GM18505 (cell line): Measurements from ENCODE around the gene RPL12.

Experiments
- ATAC-seq: cut with Tn5 transposase; IDR thresholded peaks from one replicate; pipeline ENCODE4 v1.9.1; 2021; ENCODE audit not compliant: unreplicated experiment
- POLR2A ChIP-seq: IDR thresholded peaks from 4 replicates; pipeline ENCODE4 v1.6.1; 2011; ENCODE audit warnings: borderline replicate concordance; ENCODE audit not compliant: insufficient read depth, insufficient read length; ENCODE audit errors: extremely low read depth

RPL12 gene

GRCh38 chr9:127450830-127451607, at the start of gene RPL12, which contains the start of gene LRSAM1:
Gene RPL12 (minus strand): TSS chr9:127451406. CDS start chr9:127451317, 89 bp downstream.
Gene LRSAM1 (plus strand): TSS chr9:127451510. CDS start chr9:127454528, 3,018 bp downstream.
- peak; percentile 100 for TF ChIP-seq POLR2A
- peak; percentile 68 for ATAC-seq

- ATAC-seq: no peak
- TF ChIP-seq POLR2A: no peak
Measured at GRCh38 chr9:127500862-127501261, 49.7 kb upstream of the RPL12 start.

GRCh38 chr9:127500399-127500798, 49.2 kb upstream of the RPL12 start:
- TF ChIP-seq POLR2A: no peak
- ATAC-seq: no peak

- ATAC-seq: no peak
- TF ChIP-seq POLR2A: no peak
Measured at GRCh38 chr9:127498298-127498697, 47.1 kb upstream of the RPL12 start.

GRCh38 chr9:127497656-127498290, 46.6 kb upstream of the RPL12 start:
- no peak for TF ChIP-seq POLR2A
- no peak for ATAC-seq

- no peak for ATAC-seq
- no peak for TF ChIP-seq POLR2A
Measured at GRCh38 chr9:127496974-127497373, 45.8 kb upstream of the RPL12 start.

GRCh38 chr9:127495884-127496555, 44.8 kb upstream of the RPL12 start:
- ATAC-seq: no peak
- no peak for TF ChIP-seq POLR2A

GRCh38 chr9:127494304-127494702, 43.1 kb upstream of the RPL12 start:
- no peak for TF ChIP-seq POLR2A
- no peak for ATAC-seq

GRCh38 chr9:127493592-127494303, 42.5 kb upstream of the RPL12 start:
- no peak for TF ChIP-seq POLR2A
- ATAC-seq: no peak

- ATAC-seq: no peak
- no peak for TF ChIP-seq POLR2A
Measured at GRCh38 chr9:127492616-127493015, 41.4 kb upstream of the RPL12 start.

- no peak for ATAC-seq
- TF ChIP-seq POLR2A: no peak
Measured at GRCh38 chr9:127491516-127491915, 40.3 kb upstream of the RPL12 start.

- TF ChIP-seq POLR2A: no peak
- ATAC-seq: no peak
Measured at GRCh38 chr9:127490535-127491230, 39.5 kb upstream of the RPL12 start.

GRCh38 chr9:127489471-127490115, 38.4 kb upstream of the RPL12 start:
- ATAC-seq: no peak

GRCh38 chr9:127488946-127489345, 37.7 kb upstream of the RPL12 start:
- ATAC-seq: no peak

More at GRCh38 chr9:127489471-127490115, 38.4 kb upstream of the RPL12 start:
- TF ChIP-seq POLR2A: no peak

More at GRCh38 chr9:127488946-127489345, 37.7 kb upstream of the RPL12 start:
- TF ChIP-seq POLR2A: no peak
